Psoas muscle (tissue), 8 donors: ENCODE results near the gene PHF12. TPM values are rescaled to one million over a fixed set of nuclear protein-coding genes. Genes with fewer than 3 reads are reported as not detected.
A peak's percentile ranks its signal among the peaks of the same experiment; 100 is the strongest.

ENCODE experiments used
- ATAC-seq, 4 donors: fragments of 200-7000 bp; cut with Tn5 transposase; one replicate each; pipeline ENCODE4 v1.9.1; 2020; ENCODE audit warnings: moderate library complexity in 3 of 4, mild to moderate bottlenecking in 2 of 4
- DNase-seq, 2 donors: peaks; one replicate each; pipeline ENCODE4 v3.0.0-alpha.2; 2020
- H3K27ac ChIP-seq: fragments of 200-600 bp; one replicate; pipeline ENCODE4 v1.8.0; 2022
- H3K27me3 ChIP-seq, 3 donors: fragments of 200-600 bp in 1 of 3; one replicate each; pipeline versions ENCODE4 v1.6.1 to v1.8.0; 2013 to 2022; ENCODE audit warnings: low read length in 2 of 3, mild to moderate bottlenecking in 2 of 3, moderate library complexity in 1 of 3; ENCODE audit not compliant: insufficient read depth in 3 of 3
- H3K36me3 ChIP-seq, 2 donors: fragments of 200-600 bp in 1 of 2; one replicate each; pipeline versions ENCODE4 v1.6.1 to v1.8.0; 2013 to 2022; ENCODE audit warnings: low read depth in 1 of 2, mild to moderate bottlenecking in 1 of 2, moderate library complexity in 1 of 2; ENCODE audit not compliant: insufficient read depth in 1 of 2
- H3K4me1 ChIP-seq: fragments of 200-600 bp; one replicate; pipeline ENCODE4 v1.8.0; 2022
- H3K4me3 ChIP-seq: fragments of 200-600 bp; one replicate; pipeline ENCODE4 v1.8.0; 2022; ENCODE audit warnings: mild to moderate bottlenecking
- H3K9me3 ChIP-seq: fragments of 200-600 bp; one replicate; pipeline ENCODE4 v1.8.0; 2022
- WGBS, 3 donors: extraction: QIAGEN DNeasy Blood & Tissue Kit; methylation state at CpG; one replicate each; pipeline versions ENCODE4 v1.1.6 to v1.1.7; 2013; 5-methylcytosine and 5-hydroxymethylcytosine counted together
- intact Hi-C, 2 donors: fragments of 100-400 bp; cut with DNase I; formaldehyde crosslinking; loops; one replicate each; pipeline versions ENCODE4 v1.11.0 to v1.14.2; 2022
- polyA plus RNA-seq, 3 donors: library from polyadenylated mRNA; stranded (reverse); fragments of 200-250 nt; gene quantifications; one replicate each; pipeline ENCODE4 v1.2.3, GENCODE V29; 2013
- total RNA-seq, 4 donors: library from RNA; stranded (reverse); fragmentation: NEBNext Ultra II Directional in 2 of 4; extraction: Animal tissue kit (Norgen Biotek cat#: 25700) in 2 of 4; gene quantifications; one replicate each; pipeline versions ENCODE4 v1.2.1 to v1.2.4, GENCODE V29; 2021 to 2023
- TF ChIP-seq, protein P1 (sequence below): fragments of 200-600 bp; IDR thresholded peaks from one replicate; pipeline ENCODE4 v1.8.0; 2022; ENCODE audit warnings: antibody characterized with exemption
- donor health status: healthy with polysubstance abuse.
- donor health status: DM: no; HTN: no; CAD: no; lungs with moderate emphysema.
- donor health status: Bipolar disorder and iron deficiency.
- donor health status: healthy.
- donor health status: DM: yes; HTN: yes; CAD: no.
- donor health status: DM: no; HTN: no; CAD: no.
- donor health status: DM: no; HTN: no; CAD: no.
- donor health status: DM: yes; HTN: yes; CAD: no.

PHF12 gene
- total and polyA plus RNA-seq, 7 donors = 7.3 to 28.6 (median 22.3) TPM

DNA sequence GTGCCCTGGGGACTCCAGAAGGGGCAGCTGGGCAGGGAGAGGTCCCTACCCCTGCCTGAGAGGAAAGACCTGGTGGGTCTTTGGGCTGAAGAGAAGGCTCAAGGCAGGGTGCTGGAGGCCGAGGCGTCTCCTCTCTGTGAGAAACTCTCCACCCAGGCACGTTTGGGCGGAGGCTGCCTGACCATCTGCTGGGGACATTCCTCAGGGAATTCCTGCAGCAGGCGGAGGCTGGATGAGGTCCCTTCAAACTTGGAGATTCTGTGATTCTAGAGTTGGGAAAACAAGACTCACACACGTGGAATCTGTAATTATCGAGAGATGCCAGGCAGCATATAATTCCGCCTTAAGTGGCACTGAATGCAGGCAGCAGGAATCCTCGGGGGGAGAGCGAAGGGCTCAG, 21.1 kb upstream of the PHF12 start:
- Histone ChIP-seq H3K4me1 (no peaks in the 10 kb centered on the region), H3K4me3 (no peak overlapping the region), H3K36me3 (no peaks in the 10 kb centered on the region), H3K27me3 (no peaks in the 10 kb centered on the region), H3K27ac (no peak overlapping the region), H3K9me3 (no peaks in the 10 kb centered on the region)
- WGBS, 3 donors = 60 to 65% (median 60%) methylated on average over 10 of the region's 10 CpGs
- TF ChIP-seq, protein P1, sequence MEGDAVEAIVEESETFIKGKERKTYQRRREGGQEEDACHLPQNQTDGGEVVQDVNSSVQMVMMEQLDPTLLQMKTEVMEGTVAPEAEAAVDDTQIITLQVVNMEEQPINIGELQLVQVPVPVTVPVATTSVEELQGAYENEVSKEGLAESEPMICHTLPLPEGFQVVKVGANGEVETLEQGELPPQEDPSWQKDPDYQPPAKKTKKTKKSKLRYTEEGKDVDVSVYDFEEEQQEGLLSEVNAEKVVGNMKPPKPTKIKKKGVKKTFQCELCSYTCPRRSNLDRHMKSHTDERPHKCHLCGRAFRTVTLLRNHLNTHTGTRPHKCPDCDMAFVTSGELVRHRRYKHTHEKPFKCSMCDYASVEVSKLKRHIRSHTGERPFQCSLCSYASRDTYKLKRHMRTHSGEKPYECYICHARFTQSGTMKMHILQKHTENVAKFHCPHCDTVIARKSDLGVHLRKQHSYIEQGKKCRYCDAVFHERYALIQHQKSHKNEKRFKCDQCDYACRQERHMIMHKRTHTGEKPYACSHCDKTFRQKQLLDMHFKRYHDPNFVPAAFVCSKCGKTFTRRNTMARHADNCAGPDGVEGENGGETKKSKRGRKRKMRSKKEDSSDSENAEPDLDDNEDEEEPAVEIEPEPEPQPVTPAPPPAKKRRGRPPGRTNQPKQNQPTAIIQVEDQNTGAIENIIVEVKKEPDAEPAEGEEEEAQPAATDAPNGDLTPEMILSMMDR = no peak
- DNase-seq = no peak
- ATAC-seq = no peak
- intact Hi-C loops = no loop called here

DNA sequence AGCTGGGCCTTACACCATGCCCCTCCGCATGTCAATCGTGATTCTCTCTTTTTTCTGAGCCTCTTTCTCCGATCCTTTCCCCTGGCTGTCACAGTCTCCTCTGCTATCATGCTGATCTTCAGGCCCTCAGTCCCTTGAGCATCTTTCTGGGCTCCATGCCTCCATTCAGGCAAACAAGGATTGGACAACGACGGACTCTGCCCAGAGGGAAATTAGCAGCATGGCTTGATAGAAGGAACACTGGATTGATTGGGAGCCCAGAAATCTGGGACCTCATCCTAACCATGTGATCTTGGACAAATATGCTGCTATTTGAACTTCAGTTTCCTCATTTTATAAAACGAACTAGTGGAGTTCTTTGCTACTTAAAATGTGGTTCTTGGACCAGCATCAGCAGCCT, 19.6 kb upstream of the PHF12 start:
- ATAC-seq = peak in 1 of 4 donors; percentile 37
- no peak overlapping the region for H3K4me3 ChIP-seq
- TF ChIP-seq, protein P1 = no peak
- H3K9me3 ChIP-seq = no peaks in the 10 kb centered on the region
- no peak for DNase-seq
- intact Hi-C loops = no loop called here
- no peak overlapping the region for H3K27ac ChIP-seq
- H3K4me1 ChIP-seq = no peaks in the 10 kb centered on the region
- no peaks in the 10 kb centered on the region for H3K27me3 ChIP-seq
- 50 to 57% (median 50%) methylated on average over 6 of the region's 6 CpGs for WGBS, 3 donors
- no peaks in the 10 kb centered on the region for H3K36me3 ChIP-seq

DNA sequence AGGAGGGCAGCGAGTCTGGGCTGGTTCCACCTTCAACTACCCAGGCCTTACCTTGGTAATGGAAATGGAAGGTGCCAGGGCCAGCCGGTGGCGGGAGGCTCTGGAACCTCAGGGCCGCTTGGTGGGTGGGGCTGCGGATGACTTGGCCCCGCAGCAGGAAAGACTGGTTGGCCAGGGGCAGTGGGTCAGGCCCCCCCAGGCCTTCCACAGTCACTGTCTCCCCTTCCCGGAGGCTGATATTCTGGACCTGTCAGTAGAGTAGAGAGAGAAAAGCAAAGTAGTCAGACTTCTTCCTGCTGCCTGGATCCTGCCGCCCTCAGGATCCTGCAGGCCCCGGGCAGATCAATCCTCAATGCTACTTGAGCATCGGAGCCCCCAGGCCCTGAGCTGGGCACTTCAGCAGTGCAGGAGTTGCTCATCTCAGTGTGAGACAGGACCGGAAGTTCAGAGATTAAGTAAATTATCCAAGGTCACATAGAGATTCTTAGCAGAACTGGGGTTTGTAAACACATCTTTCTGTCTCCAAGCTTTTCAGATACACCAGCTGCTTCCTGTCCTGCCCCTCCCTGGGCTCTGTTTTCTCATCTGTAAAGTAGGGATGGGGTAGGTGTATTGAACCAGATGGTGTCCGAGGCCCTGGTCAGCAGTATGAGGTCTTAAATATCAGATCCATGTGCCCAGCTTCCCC, 18.5 kb upstream of the PHF12 start:
- H3K27ac ChIP-seq = no peak overlapping the region
- no peaks in the 10 kb centered on the region for H3K4me1 ChIP-seq
- DNase-seq (no peak), ATAC-seq (no peak)
- 75 to 84% (median 79%) methylated on average over 12 of the region's 12 CpGs for WGBS, 3 donors
- no peak overlapping the region for H3K4me3 ChIP-seq
- no peaks in the 10 kb centered on the region for H3K27me3 ChIP-seq
- no peaks in the 10 kb centered on the region for H3K9me3 ChIP-seq
- intact Hi-C loops = loop anchor here in 1 of 2 donors (5.0 kb wide), 1 partner anchor 92 kb away; no protein-coding TSS in a partner anchor
- TF ChIP-seq, protein P1 = no peak
- no peaks in the 10 kb centered on the region for H3K36me3 ChIP-seq

DNA sequence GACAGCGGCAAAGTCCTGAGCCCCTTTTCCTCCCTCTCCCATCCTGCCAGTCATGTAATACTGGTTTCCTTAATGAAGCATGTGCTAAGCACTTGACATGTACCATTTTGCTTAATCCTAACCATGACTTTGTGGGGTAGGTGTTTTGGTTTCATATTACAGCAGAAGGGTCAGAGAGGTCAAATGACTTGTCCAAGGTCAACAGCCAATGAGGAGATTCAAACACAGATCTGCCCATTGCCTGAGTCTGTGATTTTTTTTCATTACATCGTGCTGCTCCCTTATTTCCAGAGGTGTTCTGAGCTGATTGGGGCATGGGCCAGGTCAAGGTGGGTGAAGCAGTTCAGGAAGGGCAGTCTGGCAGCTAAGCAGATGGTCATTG, 17.6 kb upstream of the PHF12 start:
- Histone ChIP-seq H3K4me3 (no peak overlapping the region), H3K27me3 (no peaks in the 10 kb centered on the region), H3K27ac (no peak overlapping the region), H3K36me3 (no peaks in the 10 kb centered on the region), H3K9me3 (no peaks in the 10 kb centered on the region), H3K4me1 (no peaks in the 10 kb centered on the region)
- peak in 1 of 2 donors; percentile 6 for DNase-seq
- TF ChIP-seq, protein P1 = no peak
- intact Hi-C loops = loop anchor here in 1 of 2 donors (5.0 kb wide), 1 partner anchor 93 kb away; no protein-coding TSS in a partner anchor
- 68 to 73% (median 72%) methylated on average over 2 of the region's 2 CpGs for WGBS, 3 donors
- ATAC-seq = no peak
